Renal pelvis (tissue), 4 donors: ENCODE results near the gene RASA3. TPM values are rescaled to one million over a fixed set of nuclear protein-coding genes. Genes with fewer than 3 reads are reported as not detected.
"Not testable (repeated sequence)": the region's sequence is repeated elsewhere in the genome, so short reads cannot be mapped to it uniquely, and the experiment has no call there.

Source experiments
- DNase-seq: peaks from one replicate; pipeline ENCODE4 v3.0.0-alpha.2; 2013
- polyA plus RNA-seq, 3 donors: library from polyadenylated mRNA; unstranded; fragments of 120-200 nt; gene quantifications; one replicate each; pipeline ENCODE4 v1.2.1, GENCODE V29; 2013; ENCODE audit not compliant: insufficient read length in 3 of 3

Gene RASA3
- polyA plus RNA-seq, 3 donors: 11.3 to 13.4 (median 12.1) TPM

- DNase-seq: no peak
Observed at GRCh38 chr13:114020750-114021463, 111.5 kb downstream of the RASA3 start.

- not testable (repeated sequence) for DNase-seq
Observed at GRCh38 chr13:114020134-114020533, 112.3 kb downstream of the RASA3 start.

GRCh38 chr13:114019367-114019766 is 113.1 kb downstream of the RASA3 start:
- no peak for DNase-seq

GRCh38 chr13:114018461-114019055 is 113.9 kb downstream of the RASA3 start:
- no peak for DNase-seq

- no peak for DNase-seq
Observed at GRCh38 chr13:114017966-114018365, 114.5 kb downstream of the RASA3 start.

- no peak for DNase-seq
Observed at GRCh38 chr13:114017028-114017630, 115.3 kb downstream of the RASA3 start.

- DNase-seq: no peak
Observed at GRCh38 chr13:114016321-114017027, 115.9 kb downstream of the RASA3 start.

- DNase-seq: no peak
Observed at GRCh38 chr13:114015969-114016295, 116.5 kb downstream of the RASA3 start.

GRCh38 chr13:114015111-114015968 is 117.1 kb downstream of the RASA3 start:
- DNase-seq: no peak

- DNase-seq: no peak
Observed at GRCh38 chr13:114013952-114014629, 118.3 kb downstream of the RASA3 start.

- DNase-seq: no peak
Observed at GRCh38 chr13:114013336-114013735, 119.1 kb downstream of the RASA3 start.

- DNase-seq: no peak
Observed at GRCh38 chr13:114012921-114013320, 119.5 kb downstream of the RASA3 start.

GRCh38 chr13:114012141-114012540 is 120.3 kb downstream of the RASA3 start:
- DNase-seq: no peak

- no peak for DNase-seq
Observed at GRCh38 chr13:114011226-114011625, 121.2 kb downstream of the RASA3 start.

- no peak for DNase-seq
Observed at GRCh38 chr13:114010401-114011101, 121.9 kb downstream of the RASA3 start.

- no peak for DNase-seq
Observed at GRCh38 chr13:114009590-114010400, 122.6 kb downstream of the RASA3 start.

- DNase-seq: no peak
Observed at GRCh38 chr13:114008964-114009589, 123.3 kb downstream of the RASA3 start.

- no peak for DNase-seq
Observed at GRCh38 chr13:114007566-114007965, 124.9 kb downstream of the RASA3 start.

GRCh38 chr13:114005206-114005724 is 127.2 kb downstream of the RASA3 start:
- DNase-seq: no peak
